GM12878 (cell line): Measurements from ENCODE around the gene CCDC150. TPM values are rescaled to one million over a fixed set of nuclear protein-coding genes. Genes with fewer than 3 reads are reported as not detected.

Experiments
- ATAC-seq: fragments of 200-7000 bp; cut with Tn5 transposase; 3 replicates; pipeline ENCODE4 v1.9.1; 2020; ENCODE audit warnings: mild to moderate bottlenecking, moderate library complexity
- BruUV-seq: library from RNA; stranded (reverse); fragments of 400-500 nt; replicated peaks from 2 replicates; lab custom pipeline; 2021; lab: Mats Ljungman, UMichigan
- CTCF ChIA-PET: fragments of 300-600 bp; sonication (Branson Sonifier 250); formaldehyde crosslinking; extraction: SDS; loops from one replicate; lab custom pipeline; 2021; ENCODE audit warnings: inconsistent platforms; lab: Yijun Ruan, JAX
- POLR2A ChIA-PET: fragments of 350-600 bp; formaldehyde crosslinking; extraction: SDS; loops from one replicate; lab custom pipeline; 2021; ENCODE audit warnings: inconsistent platforms; lab: Charles Lee
- RAD21 ChIA-PET: fragments of 300-600 bp; sonication (Branson Sonifier 250); formaldehyde crosslinking; loops from one replicate; lab custom pipeline; 2023; ENCODE audit warnings: antibody characterized with exemption; ENCODE audit not compliant: unreplicated experiment; lab: Charles Lee
- SMC1A ChIA-PET: fragments of 300-600 bp; sonication (Branson Sonifier 250); formaldehyde crosslinking; loops from one replicate; lab custom pipeline; 2023; ENCODE audit not compliant: unreplicated experiment, uncharacterized antibody; lab: Charles Lee
- DNase-seq: peaks from one replicate; pipeline ENCODE4 v3.0.0-alpha.2; 2011; ENCODE audit warnings: low read depth, low spot score
- FAIRE-seq: peaks from 3 replicates; lab custom pipeline; 2011; peaks lifted over from hg19 to GRCh38; lab: Jason Lieb, UNC
- H2AFZ ChIP-seq: 2 replicates; pipeline ENCODE4 v1.6.0; 2011; ENCODE audit warnings: low read depth, low read length, control low read depth; ENCODE audit not compliant: control insufficient read depth
- H3K27ac ChIP-seq: 2 replicates; pipeline ENCODE4 v1.5.1; 2011; ENCODE audit warnings: control low read depth; ENCODE audit not compliant: control insufficient read depth, insufficient read depth
- H3K27me3 ChIP-seq, 2 experiments: replicated peaks in 1 of 2; 2 replicates each; pipeline versions ENCODE4 v1.6.0 to v1.6.1; 2011; ENCODE audit warnings: low read length in 1 of 2; ENCODE audit not compliant: control insufficient read depth in 2 of 2, insufficient read depth in 2 of 2
- H3K36me3 ChIP-seq, 2 experiments: 2 replicates each; pipeline ENCODE4 v1.5.1; 2011; ENCODE audit warnings: low read length in 1 of 2; ENCODE audit not compliant: control insufficient read depth in 2 of 2, insufficient read depth in 2 of 2
- H3K4me1 ChIP-seq: 2 replicates; pipeline ENCODE4 v1.6.1; 2011; ENCODE audit warnings: mild to moderate bottlenecking, low read length, moderate library complexity, mixed read lengths; ENCODE audit not compliant: control insufficient read depth, insufficient read depth
- H3K4me2 ChIP-seq: 2 replicates; pipeline ENCODE4 v1.6.0; 2011; ENCODE audit warnings: control low read depth; ENCODE audit not compliant: control insufficient read depth, insufficient read depth
- H3K4me3 ChIP-seq: fragments of 200-600 bp; sonication (generic); 2 replicates; pipeline ENCODE4 v1.5.1; 2016
- H3K79me2 ChIP-seq: 2 replicates; pipeline ENCODE4 v1.6.0; 2011; ENCODE audit warnings: low read length; ENCODE audit not compliant: control insufficient read depth, insufficient read depth
- H3K9ac ChIP-seq: 2 replicates; pipeline ENCODE4 v1.8.0; 2011; ENCODE audit warnings: low read length, control low read depth, mixed read lengths; ENCODE audit not compliant: control insufficient read depth, insufficient read depth
- H3K9me3 ChIP-seq: replicated peaks from 3 replicates; pipeline ENCODE4 v1.5.1; 2011; ENCODE audit warnings: mild to moderate bottlenecking, low read length; ENCODE audit not compliant: control insufficient read depth, insufficient read depth
- H4K20me1 ChIP-seq: 2 replicates; pipeline ENCODE4 v1.6.0; 2011; ENCODE audit not compliant: control insufficient read depth, insufficient read depth
- BRCA1 ChIP-seq: IDR thresholded peaks from 2 replicates; pipeline ENCODE4 v1.6.1; 2011; ENCODE audit warnings: low read depth, low read length, improper control_type of control experiment
- CREB1 ChIP-seq: IDR thresholded peaks from 2 replicates; pipeline ENCODE4 v1.6.1; 2012; ENCODE audit warnings: low read depth, mild to moderate bottlenecking, inconsistent platforms
- IKZF2 ChIP-seq, 2 experiments: fragments of 450-650 bp; IDR thresholded peaks; 2 replicates each; pipeline ENCODE4 v1.6.1; 2017; ENCODE audit warnings: mild to moderate bottlenecking in 2 of 2, moderate library complexity in 2 of 2
- KAT2A ChIP-seq: conservative IDR thresholded peaks from 2 replicates; pipeline ENCODE4 v1.6.1; 2011; ENCODE audit warnings: low read depth, low read length; ENCODE audit not compliant: control insufficient read depth
- NBN ChIP-seq: fragments of 450-650 bp; IDR thresholded peaks from 2 replicates; pipeline ENCODE4 v1.6.1; 2016
- RAD51 ChIP-seq: fragments of 450-650 bp; IDR thresholded peaks from 2 replicates; pipeline ENCODE4 v1.6.1; 2016; ENCODE audit warnings: moderate library complexity, mild to moderate bottlenecking, inconsistent platforms
- SMAD5 ChIP-seq: IDR thresholded peaks from 2 replicates; pipeline ENCODE4 v1.6.1; 2016; ENCODE audit warnings: antibody characterized with exemption, low read depth
- SUZ12 ChIP-seq: fragments of 200-600 bp; sonication (generic); IDR thresholded peaks from one replicate; pipeline ENCODE4 v1.6.1; 2018; ENCODE audit warnings: antibody characterized with exemption, mild to moderate bottlenecking; ENCODE audit not compliant: unreplicated experiment
- USF2 ChIP-seq: IDR thresholded peaks from 2 replicates; pipeline ENCODE4 v1.6.1; 2011; ENCODE audit warnings: low read depth, low read length, improper control_type of control experiment, borderline replicate concordance
- WGBS: methylation state at CpG from one replicate; pipeline ENCODE4 v1.1.6; 2016; ENCODE audit warnings: low lambda C conversion rate; ENCODE audit not compliant: insufficient replicate concordance, insufficient coverage; ENCODE audit errors: missing lambda C conversion rate; 5-methylcytosine and 5-hydroxymethylcytosine counted together
- in situ Hi-C: fragments of 300-500 bp; cut with MboI; formaldehyde crosslinking; loops from 9 replicates; pipeline ENCODE4 v1.14.3; 2018; ENCODE audit warnings: mixed read lengths
- intact Hi-C: fragments of 100-400 bp; cut with micrococcal nuclease; formaldehyde crosslinking; loops from one replicate; pipeline ENCODE4 v1.14.2; 2022; ENCODE audit not compliant: unreplicated experiment
- polyA plus RNA-seq, 11 experiments: library from polyadenylated mRNA; depleted of rRNA in 4 of 11; unstranded in 6 of 11; stranded (reverse) in 5 of 11; fragments of >200 nt; fragmentation: Nextera tagmentation in 4 of 11; fragmentation: Illumina TruSeq in 1 of 11; extraction: Ambion mirVana in 4 of 11; extraction: Trizol in 1 of 11; gene quantifications; 1 replicate in 1 of 11; 2 replicates in 10 of 11; pipeline versions ENCODE4 v1.2.1 to v1.2.3, GENCODE V29; 2011 to 2016; ENCODE audit warnings: inconsistent platforms in 2 of 11, missing spikeins in 2 of 11, low read depth in 1 of 11
- total RNA-seq, 4 experiments: library from RNA; depleted of rRNA in 3 of 4; stranded (reverse); fragments of >200 nt in 3 of 4; fragmentation: Illumina TruSeq in 1 of 4; extraction: Trizol in 1 of 4; gene quantifications; 2 replicates each; pipeline versions ENCODE4 v1.2.1 to v1.2.3, GENCODE V29; 2013 to 2021
- TF ChIP-seq, protein P1 (sequence below): fragments of 450-650 bp; IDR thresholded peaks from 2 replicates; pipeline ENCODE4 v1.6.1; 2016; ENCODE audit warnings: mild to moderate bottlenecking, moderate library complexity, borderline replicate concordance
- TF ChIP-seq, protein P2 (sequence below): fragments of 450-650 bp; IDR thresholded peaks from 2 replicates; pipeline ENCODE4 v1.6.1; 2018; ENCODE audit warnings: mild to moderate bottlenecking, low read depth, moderate library complexity; ENCODE audit not compliant: partially characterized antibody

CCDC150 gene
- total and polyA plus RNA-seq, 10 of the 15 experiments (the other 5 are each of a cell fraction or from before 2014, with no cell fraction given) = 11.6 to 27.7 (median 19.6) TPM

GRCh38 chr2:196659844-196660243, 20.3 kb downstream of the CCDC150 start:
- FAIRE-seq (no peak), DNase-seq (no peak), ATAC-seq (no peak)
- in situ Hi-C loops (no loop called here), intact Hi-C loops (no loop called here)
- Histone ChIP-seq H3K4me3 (no peak overlapping the region), H2AFZ (no peak overlapping the region), H3K4me2 (no peak overlapping the region), H3K27me3 (no peaks in the 10 kb centered on the region), H3K4me1 (no peaks in the 10 kb centered on the region), H3K9ac (no peak overlapping the region), H3K36me3 (peaks cover 3 to 9% of the 10 kb centered on the region in 2 experiments; a peak in 3 of 4 replicates), H3K9me3 (peaks cover 13% of the 10 kb centered on the region), H3K79me2 (no peaks in the 10 kb centered on the region), H3K27ac (no peak overlapping the region), H4K20me1 (no peaks in the 10 kb centered on the region)
- TF ChIP-seq IKZF2 (IDR thresholded peaks at IDR 0.05) (no peak), USF2 (no peak), NBN (no peak), SUZ12 (no peak), KAT2A (no peak), BRCA1 (no peak)
- ChIA-PET SMC1A (interaction anchor here (1.2 kb wide), 1 partner anchor 12 kb away, joined by 3 read pairs; no protein-coding TSS in a partner anchor), POLR2A (no interaction called here), CTCF (no interaction called here), RAD21 (no interaction called here)
- no TSS peak for BruUV-seq
- 100% methylated on average over 1 of the region's 1 CpG for WGBS

- ChIA-PET RAD21 (no interaction called here), CTCF (interaction anchor here (0.5 kb wide), 1 partner anchor 53 kb away, joined by 3 read pairs; no protein-coding TSS in a partner anchor), SMC1A (interaction anchor here (1.2 kb wide), 1 partner anchor 11 kb away, joined by 3 read pairs; no protein-coding TSS in a partner anchor), POLR2A (no interaction called here)
- Histone ChIP-seq H3K4me2 (no peak overlapping the region), H3K4me3 (no peak overlapping the region), H3K9ac (no peak overlapping the region), H3K4me1 (no peaks in the 10 kb centered on the region), H3K36me3 (peaks cover 3 to 9% of the 10 kb centered on the region in 2 experiments; a peak in 3 of 4 replicates), H4K20me1 (no peaks in the 10 kb centered on the region), H2AFZ (no peak overlapping the region), H3K27ac (no peak overlapping the region), H3K79me2 (no peaks in the 10 kb centered on the region), H3K27me3 (no peaks in the 10 kb centered on the region), H3K9me3 (peaks cover 9% of the 10 kb centered on the region)
- FAIRE-seq (no peak), ATAC-seq (no peak), DNase-seq (no peak)
- 88% methylated on average over 3 of the region's 3 CpGs for WGBS
- intact Hi-C loops = no loop called here
- in situ Hi-C loops = no loop called here
- BruUV-seq = no TSS peak
- TF ChIP-seq SMAD5 (no peak), RAD51 (no peak), CREB1 (no peak)
- TF ChIP-seq, protein P1, sequence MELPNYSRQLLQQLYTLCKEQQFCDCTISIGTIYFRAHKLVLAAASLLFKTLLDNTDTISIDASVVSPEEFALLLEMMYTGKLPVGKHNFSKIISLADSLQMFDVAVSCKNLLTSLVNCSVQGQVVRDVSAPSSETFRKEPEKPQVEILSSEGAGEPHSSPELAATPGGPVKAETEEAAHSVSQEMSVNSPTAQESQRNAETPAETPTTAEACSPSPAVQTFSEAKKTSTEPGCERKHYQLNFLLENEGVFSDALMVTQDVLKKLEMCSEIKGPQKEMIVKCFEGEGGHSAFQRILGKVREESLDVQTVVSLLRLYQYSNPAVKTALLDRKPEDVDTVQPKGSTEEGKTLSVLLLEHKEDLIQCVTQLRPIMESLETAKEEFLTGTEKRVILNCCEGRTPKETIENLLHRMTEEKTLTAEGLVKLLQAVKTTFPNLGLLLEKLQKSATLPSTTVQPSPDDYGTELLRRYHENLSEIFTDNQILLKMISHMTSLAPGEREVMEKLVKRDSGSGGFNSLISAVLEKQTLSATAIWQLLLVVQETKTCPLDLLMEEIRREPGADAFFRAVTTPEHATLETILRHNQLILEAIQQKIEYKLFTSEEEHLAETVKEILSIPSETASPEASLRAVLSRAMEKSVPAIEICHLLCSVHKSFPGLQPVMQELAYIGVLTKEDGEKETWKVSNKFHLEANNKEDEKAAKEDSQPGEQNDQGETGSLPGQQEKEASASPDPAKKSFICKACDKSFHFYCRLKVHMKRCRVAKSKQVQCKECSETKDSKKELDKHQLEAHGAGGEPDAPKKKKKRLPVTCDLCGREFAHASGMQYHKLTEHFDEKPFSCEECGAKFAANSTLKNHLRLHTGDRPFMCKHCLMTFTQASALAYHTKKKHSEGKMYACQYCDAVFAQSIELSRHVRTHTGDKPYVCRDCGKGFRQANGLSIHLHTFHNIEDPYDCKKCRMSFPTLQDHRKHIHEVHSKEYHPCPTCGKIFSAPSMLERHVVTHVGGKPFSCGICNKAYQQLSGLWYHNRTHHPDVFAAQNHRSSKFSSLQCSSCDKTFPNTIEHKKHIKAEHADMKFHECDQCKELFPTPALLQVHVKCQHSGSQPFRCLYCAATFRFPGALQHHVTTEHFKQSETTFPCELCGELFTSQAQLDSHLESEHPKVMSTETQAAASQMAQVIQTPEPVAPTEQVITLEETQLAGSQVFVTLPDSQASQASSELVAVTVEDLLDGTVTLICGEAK = no peak
- TF ChIP-seq, protein P2, sequence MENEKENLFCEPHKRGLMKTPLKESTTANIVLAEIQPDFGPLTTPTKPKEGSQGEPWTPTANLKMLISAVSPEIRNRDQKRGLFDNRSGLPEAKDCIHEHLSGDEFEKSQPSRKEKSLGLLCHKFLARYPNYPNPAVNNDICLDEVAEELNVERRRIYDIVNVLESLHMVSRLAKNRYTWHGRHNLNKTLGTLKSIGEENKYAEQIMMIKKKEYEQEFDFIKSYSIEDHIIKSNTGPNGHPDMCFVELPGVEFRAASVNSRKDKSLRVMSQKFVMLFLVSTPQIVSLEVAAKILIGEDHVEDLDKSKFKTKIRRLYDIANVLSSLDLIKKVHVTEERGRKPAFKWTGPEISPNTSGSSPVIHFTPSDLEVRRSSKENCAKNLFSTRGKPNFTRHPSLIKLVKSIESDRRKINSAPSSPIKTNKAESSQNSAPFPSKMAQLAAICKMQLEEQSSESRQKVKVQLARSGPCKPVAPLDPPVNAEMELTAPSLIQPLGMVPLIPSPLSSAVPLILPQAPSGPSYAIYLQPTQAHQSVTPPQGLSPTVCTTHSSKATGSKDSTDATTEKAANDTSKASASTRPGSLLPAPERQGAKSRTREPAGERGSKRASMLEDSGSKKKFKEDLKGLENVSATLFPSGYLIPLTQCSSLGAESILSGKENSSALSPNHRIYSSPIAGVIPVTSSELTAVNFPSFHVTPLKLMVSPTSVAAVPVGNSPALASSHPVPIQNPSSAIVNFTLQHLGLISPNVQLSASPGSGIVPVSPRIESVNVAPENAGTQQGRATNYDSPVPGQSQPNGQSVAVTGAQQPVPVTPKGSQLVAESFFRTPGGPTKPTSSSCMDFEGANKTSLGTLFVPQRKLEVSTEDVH = no peak
Measured at GRCh38 chr2:196660244-196660643, 20.7 kb downstream of the CCDC150 start.
